ENCODE data around the gene MT2A. TPM values are rescaled to one million over a fixed set of nuclear protein-coding genes. Genes with fewer than 3 reads are reported as not detected.
A peak's percentile ranks its signal among the peaks of the same experiment; 100 is the strongest.

Gene MT2A
- total RNA-seq, 1 donor from 2014 or later: 112 TPM

DNA sequence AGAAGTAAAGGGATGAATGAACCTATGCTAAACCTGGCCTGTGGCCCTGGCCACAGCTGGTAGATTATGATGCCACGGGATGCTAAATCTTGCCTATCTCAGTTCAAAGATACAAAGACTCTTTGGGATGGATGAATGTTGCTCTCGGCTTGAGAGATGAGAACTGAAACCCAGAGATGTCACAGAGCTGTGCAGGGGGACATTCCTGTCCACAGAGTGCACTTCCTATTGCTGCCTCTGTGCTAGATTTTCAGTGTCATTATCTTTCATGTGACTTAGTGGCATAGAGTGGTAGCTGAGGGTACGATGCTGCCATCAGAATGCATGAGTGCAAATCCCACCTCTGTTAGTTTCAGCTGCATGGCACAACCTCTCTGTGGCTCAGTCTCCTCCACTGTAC is 21.8 kb downstream of the MT2A start:
- DNase-seq (ENCODE audit: low read depth) (no peak), FAIRE-seq (no peak)
- peaks cover 2% of the 10 kb centered on the region for H3K9me3 Mint-ChIP-seq (ENCODE audit: unreplicated experiment)
- H3K36me3 ChIP-seq (ENCODE audit: insufficient read depth, low read length): no peaks in the 10 kb centered on the region
- peaks cover 11% of the 10 kb centered on the region for H4K20me1 ChIP-seq (ENCODE audit: insufficient read depth, low read length)
- H3K27me3 Mint-ChIP-seq (ENCODE audit: low read depth, unreplicated experiment): peaks cover 63% of the 10 kb centered on the region
- peaks cover 40% of the 10 kb centered on the region for H3K27me3 ChIP-seq (ENCODE audit: insufficient read depth, low read length)
- peaks cover 28% of the 10 kb centered on the region for H3K4me1 ChIP-seq (ENCODE audit: insufficient read depth, low read length)
- H3K9me3 ChIP-seq (ENCODE audit: insufficient read depth, low read depth, low read length): no peaks in the 10 kb centered on the region
- no peak overlapping the region for H2AFZ ChIP-seq (ENCODE audit: low read depth, low read length)
- no peak overlapping the region for H3K27ac Mint-ChIP-seq (ENCODE audit: unreplicated experiment)
- no peak overlapping the region for H3K27ac ChIP-seq (ENCODE audit: low read depth, low read length)
- peaks cover 17% of the 10 kb centered on the region for H3K79me2 ChIP-seq (ENCODE audit: insufficient read depth, low read length)
- TF ChIP-seq, protein P1, sequence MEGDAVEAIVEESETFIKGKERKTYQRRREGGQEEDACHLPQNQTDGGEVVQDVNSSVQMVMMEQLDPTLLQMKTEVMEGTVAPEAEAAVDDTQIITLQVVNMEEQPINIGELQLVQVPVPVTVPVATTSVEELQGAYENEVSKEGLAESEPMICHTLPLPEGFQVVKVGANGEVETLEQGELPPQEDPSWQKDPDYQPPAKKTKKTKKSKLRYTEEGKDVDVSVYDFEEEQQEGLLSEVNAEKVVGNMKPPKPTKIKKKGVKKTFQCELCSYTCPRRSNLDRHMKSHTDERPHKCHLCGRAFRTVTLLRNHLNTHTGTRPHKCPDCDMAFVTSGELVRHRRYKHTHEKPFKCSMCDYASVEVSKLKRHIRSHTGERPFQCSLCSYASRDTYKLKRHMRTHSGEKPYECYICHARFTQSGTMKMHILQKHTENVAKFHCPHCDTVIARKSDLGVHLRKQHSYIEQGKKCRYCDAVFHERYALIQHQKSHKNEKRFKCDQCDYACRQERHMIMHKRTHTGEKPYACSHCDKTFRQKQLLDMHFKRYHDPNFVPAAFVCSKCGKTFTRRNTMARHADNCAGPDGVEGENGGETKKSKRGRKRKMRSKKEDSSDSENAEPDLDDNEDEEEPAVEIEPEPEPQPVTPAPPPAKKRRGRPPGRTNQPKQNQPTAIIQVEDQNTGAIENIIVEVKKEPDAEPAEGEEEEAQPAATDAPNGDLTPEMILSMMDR (IDR thresholded peaks at IDR 0.05; ENCODE audit: insufficient read depth, low read depth, low read length): no peak
- no peak for TF ChIP-seq EZH2 (IDR thresholded peaks at IDR 0.05; ENCODE audit: insufficient read depth, low read length)
- H3K4me2 ChIP-seq (ENCODE audit: low read length): no peak overlapping the region
- H3K4me3 Mint-ChIP-seq (ENCODE audit: unreplicated experiment): no peak overlapping the region
- H3K4me3 ChIP-seq (ENCODE audit: insufficient read depth, low read depth, low read length): no peak overlapping the region
- H3K9ac ChIP-seq (ENCODE audit: low read length): no peak overlapping the region
- H3K36me3 Mint-ChIP-seq (ENCODE audit: low read depth, unreplicated experiment): no peaks in the 10 kb centered on the region
- peaks cover 13% of the 10 kb centered on the region for H3K4me1 Mint-ChIP-seq (ENCODE audit: low read depth, unreplicated experiment)

- no peak overlapping the region for H3K27ac Mint-ChIP-seq (ENCODE audit: unreplicated experiment)
- H3K27me3 ChIP-seq (ENCODE audit: insufficient read depth, low read length): peaks cover 51% of the 10 kb centered on the region
- TF ChIP-seq, protein P1 (IDR thresholded peaks at IDR 0.05; ENCODE audit: insufficient read depth, low read depth, low read length): no peak
- no peak for TF ChIP-seq EZH2 (IDR thresholded peaks at IDR 0.05; ENCODE audit: insufficient read depth, low read length)
These were observed 22.8 kb downstream of the MT2A start for GRCh38 chr16:56631197-56631596.

GRCh38 chr16:56631832-56632155 is 23.4 kb downstream of the MT2A start:
- H3K4me1 Mint-ChIP-seq (ENCODE audit: low read depth, unreplicated experiment): peaks cover 8% of the 10 kb centered on the region
- TF ChIP-seq, protein P1 (IDR thresholded peaks at IDR 0.05; ENCODE audit: insufficient read depth, low read depth, low read length): no peak
- TF ChIP-seq EZH2 (IDR thresholded peaks at IDR 0.05; ENCODE audit: insufficient read depth, low read length): no peak
- DNase-seq (ENCODE audit: low read depth) (no peak), FAIRE-seq (no peak)
- Histone ChIP-seq H3K4me2 (ENCODE audit: low read length) (peak overlapping the region; percentile 84), H3K4me1 (ENCODE audit: insufficient read depth, low read length) (peaks cover 22% of the 10 kb centered on the region), H3K9ac (ENCODE audit: low read length) (peak overlapping the region; percentile 10), H4K20me1 (ENCODE audit: insufficient read depth, low read length) (peaks cover under 1% of the 10 kb centered on the region), H3K79me2 (ENCODE audit: insufficient read depth, low read length) (peaks cover under 1% of the 10 kb centered on the region), H3K27ac (ENCODE audit: low read depth, low read length) (no peak overlapping the region), H3K36me3 (ENCODE audit: insufficient read depth, low read length) (no peaks in the 10 kb centered on the region), H3K4me3 (ENCODE audit: insufficient read depth, low read depth, low read length) (peak overlapping the region; percentile 48), H2AFZ (ENCODE audit: low read depth, low read length) (peak overlapping the region; percentile 86), H3K9me3 (ENCODE audit: insufficient read depth, low read depth, low read length) (no peaks in the 10 kb centered on the region), H3K27me3 (ENCODE audit: insufficient read depth, low read length) (peaks cover 57% of the 10 kb centered on the region)
- H3K27me3 Mint-ChIP-seq (ENCODE audit: low read depth, unreplicated experiment): peaks cover 76% of the 10 kb centered on the region
- peak overlapping the region; percentile 57 for H3K4me3 Mint-ChIP-seq (ENCODE audit: unreplicated experiment)
- no peaks in the 10 kb centered on the region for H3K36me3 Mint-ChIP-seq (ENCODE audit: low read depth, unreplicated experiment)
- H3K27ac Mint-ChIP-seq (ENCODE audit: unreplicated experiment): no peak overlapping the region
- H3K9me3 Mint-ChIP-seq (ENCODE audit: unreplicated experiment): peaks cover 2% of the 10 kb centered on the region

More at GRCh38 chr16:56631197-56631596, 22.8 kb downstream of the MT2A start:
- Mint-ChIP-seq H3K27me3 (ENCODE audit: low read depth, unreplicated experiment) (peaks cover 70% of the 10 kb centered on the region), H3K4me3 (ENCODE audit: unreplicated experiment) (no peak overlapping the region), H3K9me3 (ENCODE audit: unreplicated experiment) (peaks cover 2% of the 10 kb centered on the region), H3K4me1 (ENCODE audit: low read depth, unreplicated experiment) (peaks cover 8% of the 10 kb centered on the region), H3K36me3 (ENCODE audit: low read depth, unreplicated experiment) (no peaks in the 10 kb centered on the region)
- Histone ChIP-seq H3K4me1 (ENCODE audit: insufficient read depth, low read length) (peaks cover 27% of the 10 kb centered on the region), H3K36me3 (ENCODE audit: insufficient read depth, low read length) (no peaks in the 10 kb centered on the region), H3K4me3 (ENCODE audit: insufficient read depth, low read depth, low read length) (no peak overlapping the region), H2AFZ (ENCODE audit: low read depth, low read length) (no peak overlapping the region), H3K9me3 (ENCODE audit: insufficient read depth, low read depth, low read length) (no peaks in the 10 kb centered on the region), H3K9ac (ENCODE audit: low read length) (no peak overlapping the region), H4K20me1 (ENCODE audit: insufficient read depth, low read length) (peaks cover 7% of the 10 kb centered on the region), H3K27ac (ENCODE audit: low read depth, low read length) (no peak overlapping the region), H3K79me2 (ENCODE audit: insufficient read depth, low read length) (peaks cover 7% of the 10 kb centered on the region), H3K4me2 (ENCODE audit: low read length) (no peak overlapping the region)
- FAIRE-seq (no peak), DNase-seq (ENCODE audit: low read depth) (no peak)

Data from astrocyte (in vitro differentiated cells and primary cell).